H1 (cell line): ENCODE results near the gene ARHGAP24. TPM values are rescaled to one million over a fixed set of nuclear protein-coding genes. Genes with fewer than 3 reads are reported as not detected.

Experiments used
- CTCF ChIA-PET: fragments of 300-600 bp; sonication (Branson Sonifier 250); formaldehyde crosslinking; loops from one replicate; lab custom pipeline; 2021; ENCODE audit not compliant: partially characterized antibody; lab: Charles Lee
- POLR2A ChIA-PET: fragments of 300-600 bp; sonication (Branson Sonifier 250); formaldehyde crosslinking; loops from one replicate; lab custom pipeline; 2021; ENCODE audit warnings: inconsistent platforms; ENCODE audit not compliant: partially characterized antibody; lab: Charles Lee
- DNase-seq, 2 experiments: peaks; one replicate each; pipeline versions ENCODE4 v3.0.0 to v3.0.0-alpha.2; 2010 to 2022; ENCODE audit warnings: low spot score in 2 of 2, low read depth in 1 of 2, mixed read lengths in 1 of 2
- FAIRE-seq: peaks from 2 replicates; lab custom pipeline; 2011; peaks lifted over from hg19 to GRCh38; lab: Jason Lieb, UNC
- H2AFZ ChIP-seq: 2 replicates; pipeline ENCODE4 v1.8.1; 2012; ENCODE audit warnings: low read length, inconsistent platforms
- H2AK5ac ChIP-seq: 2 replicates; pipeline ENCODE4 v1.6.1; 2013; ENCODE audit warnings: low read depth, low read length
- H2BK120ac ChIP-seq: replicated peaks from 2 replicates; pipeline ENCODE3; 2013; ENCODE audit warnings: low read depth, low read length, inconsistent platforms
- H2BK12ac ChIP-seq: 2 replicates; pipeline ENCODE4 v1.6.1; 2013; ENCODE audit warnings: low read depth, low read length
- H2BK15ac ChIP-seq: 2 replicates; pipeline ENCODE4 v1.6.1; 2013; ENCODE audit warnings: low read length
- H2BK20ac ChIP-seq: 2 replicates; pipeline ENCODE4 v1.6.1; 2013; ENCODE audit warnings: low read length
- H2BK5ac ChIP-seq: 2 replicates; pipeline ENCODE4 v1.6.1; 2013; ENCODE audit warnings: low read depth, low read length
- H3K14ac ChIP-seq: 2 replicates; pipeline ENCODE4 v1.6.1; 2013; ENCODE audit warnings: inconsistent platforms; ENCODE audit not compliant: insufficient read length
- H3K18ac ChIP-seq: 2 replicates; pipeline ENCODE4 v1.6.1; 2013; ENCODE audit warnings: low read length; ENCODE audit errors: extremely low read depth
- H3K23ac ChIP-seq: 2 replicates; pipeline ENCODE4 v1.6.1; 2013; ENCODE audit warnings: inconsistent platforms; ENCODE audit not compliant: insufficient read length
- H3K23me2 ChIP-seq: 2 replicates; pipeline ENCODE4 v1.6.1; 2013; ENCODE audit warnings: low read depth, low read length
- H3K27ac ChIP-seq: 2 replicates; pipeline ENCODE4 v1.6.1; 2011; ENCODE audit warnings: low read depth, low read length, inconsistent platforms
- H3K27me3 ChIP-seq, 4 experiments: replicated peaks in 1 of 4; 1 replicate in 1 of 4; 2 replicates in 3 of 4; pipeline versions ENCODE4 v1.6.1 to v1.8.1; 2011 to 2013; ENCODE audit warnings: low read length in 3 of 4, mild to moderate bottlenecking in 3 of 4, inconsistent platforms in 2 of 4, mixed read lengths in 2 of 4, moderate library complexity in 1 of 4; ENCODE audit not compliant: control insufficient read depth in 3 of 4, insufficient read depth in 3 of 4; ENCODE audit errors: extremely low read depth in 1 of 4
- H3K36me3 ChIP-seq, 4 experiments: 2 replicates each; pipeline versions ENCODE4 v1.6.1 to v1.8.1; 2011 to 2013; ENCODE audit warnings: mild to moderate bottlenecking in 4 of 4, low read length in 3 of 4, moderate library complexity in 2 of 4, control low read depth in 1 of 4, inconsistent platforms in 1 of 4; ENCODE audit not compliant: insufficient read depth in 4 of 4, control insufficient read depth in 2 of 4
- H3K4ac ChIP-seq: replicated peaks from 2 replicates; pipeline ENCODE3; 2013; ENCODE audit warnings: low read length, low read depth, mixed read lengths, inconsistent platforms; ENCODE audit not compliant: insufficient read length
- H3K4me1 ChIP-seq, 4 experiments: replicated peaks in 1 of 4; 1 replicate in 1 of 4; 2 replicates in 3 of 4; pipeline versions ENCODE4 v1.6.1 to v1.8.1; 2011 to 2013; ENCODE audit warnings: low read length in 3 of 4, inconsistent platforms in 2 of 4, mixed read lengths in 1 of 4; ENCODE audit not compliant: insufficient read depth in 4 of 4, control insufficient read depth in 3 of 4
- H3K4me2 ChIP-seq, 2 experiments: 2 replicates each; pipeline versions ENCODE4 v1.6.1 to v1.8.1; 2011 to 2013; ENCODE audit warnings: low read depth in 2 of 2, low read length in 2 of 2, control low read depth in 1 of 2, inconsistent platforms in 1 of 2, mild to moderate bottlenecking in 1 of 2; ENCODE audit not compliant: insufficient read depth in 1 of 2
- H3K4me3 ChIP-seq, 4 experiments: fragments of 200-600, 300-600 bp in 1 of 4; sonication (generic), shearing (Covaris generic), sonication (Bioruptor Twin) in 1 of 4; 2 replicates each; pipeline versions ENCODE4 v1.5.1 to v1.8.1; 2011 to 2016; ENCODE audit warnings: low read length in 4 of 4, low read depth in 3 of 4, control low read depth in 2 of 4, inconsistent platforms in 2 of 4, mild to moderate bottlenecking in 2 of 4, mixed read lengths in 1 of 4, moderate library complexity in 1 of 4; ENCODE audit not compliant: insufficient read depth in 2 of 4; ENCODE audit errors: extremely low read depth in 1 of 4
- H3K56ac ChIP-seq: replicated peaks from 2 replicates; pipeline ENCODE3; 2013; ENCODE audit warnings: low read depth, mild to moderate bottlenecking, mixed read lengths, low read length, inconsistent platforms; ENCODE audit not compliant: insufficient read length
- H3K79me1 ChIP-seq: 2 replicates; pipeline ENCODE4 v1.6.1; 2013; ENCODE audit warnings: low read depth, low read length, control low read depth
- H3K79me2 ChIP-seq, 2 experiments: 2 replicates each; pipeline versions ENCODE4 v1.6.1 to v1.8.1; 2012 to 2013; ENCODE audit warnings: low read length in 2 of 2, mild to moderate bottlenecking in 2 of 2, inconsistent platforms in 1 of 2; ENCODE audit not compliant: insufficient read depth in 2 of 2, control insufficient read depth in 1 of 2
- H3K9ac ChIP-seq, 4 experiments: replicated peaks in 1 of 4; 1 replicate in 1 of 4; 2 replicates in 3 of 4; pipeline versions ENCODE4 v1.6.1 to v1.8.1; 2011 to 2013; ENCODE audit warnings: low read depth in 3 of 4, low read length in 3 of 4, control low read depth in 2 of 4, mild to moderate bottlenecking in 2 of 4, moderate library complexity in 2 of 4, inconsistent platforms in 1 of 4; ENCODE audit errors: extremely low read depth in 1 of 4
- H3K9me3 ChIP-seq, 2 experiments: 2 replicates each; pipeline versions ENCODE4 v1.6.1 to v1.8.1; 2012 to 2013; ENCODE audit warnings: mild to moderate bottlenecking in 2 of 2, moderate library complexity in 2 of 2, control low read depth in 1 of 2, inconsistent platforms in 1 of 2, low read depth in 1 of 2, low read length in 1 of 2, mixed read lengths in 1 of 2; ENCODE audit not compliant: insufficient read depth in 2 of 2
- H4K20me1 ChIP-seq, 2 experiments: replicated peaks in 1 of 2; 2 replicates each; pipeline versions ENCODE3 to v1.8.1; 2011 to 2013; ENCODE audit warnings: inconsistent platforms in 2 of 2, low read length in 2 of 2, mild to moderate bottlenecking in 1 of 2; ENCODE audit not compliant: insufficient read depth in 2 of 2, control insufficient read depth in 1 of 2
- H4K5ac ChIP-seq: 2 replicates; pipeline ENCODE4 v1.6.1; 2013; ENCODE audit warnings: low read length, low read depth, mixed read lengths, inconsistent platforms; ENCODE audit not compliant: insufficient read length
- H4K8ac ChIP-seq: 2 replicates; pipeline ENCODE4 v1.8.0; 2013; ENCODE audit warnings: mild to moderate bottlenecking, moderate library complexity, low read length, inconsistent platforms; ENCODE audit not compliant: insufficient read depth; ENCODE audit errors: extremely low read depth
- H4K91ac ChIP-seq: replicated peaks from 2 replicates; pipeline ENCODE3; 2013; ENCODE audit warnings: low read length, mixed read lengths, inconsistent platforms; ENCODE audit not compliant: insufficient read length
- BRCA1 ChIP-seq: IDR thresholded peaks from 2 replicates; pipeline ENCODE4 v1.6.1; 2012; ENCODE audit warnings: low read depth, low read length, improper control_type of control experiment
- CBX8 ChIP-seq: fragments of 300-800, 300-1000 bp; sonication (generic); IDR thresholded peaks from 2 replicates; pipeline ENCODE4 v1.7.1; 2016; ENCODE audit warnings: low read depth, low read length, borderline replicate concordance
- KDM1A ChIP-seq: fragments of 200-600, 300-600 bp; sonication (generic); IDR thresholded peaks from 2 replicates; pipeline ENCODE4 v1.7.1; 2016; ENCODE audit warnings: mild to moderate bottlenecking, low read length, borderline replicate concordance
- POLR2A ChIP-seq, 2 experiments: IDR thresholded peaks; 1 replicate in 1 of 2; 2 replicates in 1 of 2; pipeline ENCODE4 v1.6.1; 2011; ENCODE audit warnings: low read depth in 2 of 2, low read length in 2 of 2, mild to moderate bottlenecking in 2 of 2; ENCODE audit errors: control extremely low read depth in 1 of 2
- POLR2AphosphoS5 ChIP-seq: IDR thresholded peaks from 2 replicates; pipeline ENCODE4 v1.6.1; 2011; ENCODE audit warnings: low read depth, low read length
- SP2 ChIP-seq: IDR thresholded peaks from 2 replicates; pipeline ENCODE4 v1.6.1; 2012; ENCODE audit warnings: mild to moderate bottlenecking, low read length, inconsistent platforms
- TBP ChIP-seq: IDR thresholded peaks from 2 replicates; pipeline ENCODE4 v1.6.1; 2011; ENCODE audit warnings: low read depth, low read length, improper control_type of control experiment
- TCF12 ChIP-seq: IDR thresholded peaks from 2 replicates; pipeline ENCODE4 v1.6.1; 2011; ENCODE audit warnings: low read depth, mild to moderate bottlenecking, low read length
- YY1 ChIP-seq: IDR thresholded peaks from 2 replicates; pipeline ENCODE4 v1.6.1; 2011; ENCODE audit warnings: low read depth, mild to moderate bottlenecking, low read length
- ZNF274 ChIP-seq: IDR thresholded peaks from 2 replicates; pipeline ENCODE4 v1.7.0; 2012; ENCODE audit warnings: low read length, borderline replicate concordance; ENCODE audit errors: extremely low read depth
- WGBS, 2 experiments: shearing (Covaris generic) in 1 of 2; methylation state at CpG; one replicate each; pipeline versions ENCODE4 v1.1.6 to v1.1.7; 2013 to 2015; ENCODE audit warnings: low lambda C conversion rate in 2 of 2, mixed read lengths in 2 of 2, inconsistent platforms in 1 of 2, low coverage in 1 of 2, missing lambda C conversion rate in 1 of 2; ENCODE audit not compliant: insufficient replicate concordance in 2 of 2, insufficient coverage in 1 of 2, insufficient read length in 1 of 2; ENCODE audit errors: extremely low coverage in 1 of 2, missing lambda C conversion rate in 1 of 2; 5-methylcytosine and 5-hydroxymethylcytosine counted together
- polyA plus RNA-seq, 7 experiments: library from polyadenylated mRNA; depleted of rRNA in 3 of 7; stranded (reverse) in 5 of 7; unstranded in 2 of 7; fragments of >200 nt in 5 of 7; fragments of 200-250 nt in 2 of 7; gene quantifications; 1 replicate in 5 of 7; 2 replicates in 1 of 7; 4 replicates in 1 of 7; pipeline versions ENCODE4 v1.2.1 to v1.2.3, GENCODE V29; 2011 to 2013; ENCODE audit warnings: missing spikeins in 2 of 7, mixed read lengths in 2 of 7
- total RNA-seq: library from RNA; stranded (reverse); fragmentation: NEBNext Ultra II Directional; extraction: Animal tissue kit (Norgen Biotek cat#: 25700); gene quantifications from 2 replicates; pipeline ENCODE4 v1.2.1, GENCODE V29; 2021
- TF ChIP-seq, protein P1 (sequence below), 3 experiments: IDR thresholded peaks; 1 replicate in 2 of 3; 2 replicates in 1 of 3; pipeline versions ENCODE4 v1.5.1 to v1.6.1; 2011; ENCODE audit warnings: low read length in 3 of 3, mild to moderate bottlenecking in 3 of 3, inconsistent platforms in 2 of 3, low read depth in 1 of 3, moderate library complexity in 1 of 3; ENCODE audit not compliant: insufficient read depth in 1 of 3; ENCODE audit errors: control extremely low read depth in 1 of 3
- TF ChIP-seq, protein P2 (sequence below): IDR thresholded peaks from 2 replicates; pipeline ENCODE4 v1.6.1; 2012; ENCODE audit warnings: inconsistent platforms

Gene ARHGAP24
- total and polyA plus RNA-seq, 2 of the 8 experiments (the other 6 are each of a cell fraction or from before 2014, with no cell fraction given), result 0.08 to 0.50 TPM

DNA sequence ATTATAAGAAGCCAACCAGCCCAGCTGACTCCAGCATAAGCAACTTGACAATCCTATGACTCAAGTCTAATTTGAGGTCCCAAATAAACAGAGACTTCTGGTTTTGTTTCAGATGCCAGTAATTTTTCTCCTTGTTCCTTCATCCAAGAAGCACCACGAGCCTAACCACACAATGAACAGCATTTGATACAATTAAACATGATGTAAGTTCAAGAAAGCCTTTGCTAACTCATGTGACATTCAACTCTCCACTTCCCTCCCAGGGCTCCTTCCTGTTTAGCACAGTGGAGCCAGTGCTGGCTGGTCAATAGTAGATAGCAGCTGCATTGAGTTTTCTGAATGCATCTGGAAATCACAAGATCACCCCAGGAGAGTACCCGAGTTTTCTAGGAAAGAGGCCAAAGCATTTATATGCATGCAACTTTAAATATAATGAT lies 206.3 kb downstream of the ARHGAP24 start:
- Histone ChIP-seq H2BK120ac (no peak overlapping the region), H3K4me3 (no peak overlapping the region), H4K91ac (no peak overlapping the region), H3K79me1 (no peaks in the 10 kb centered on the region), H3K23me2 (no peaks in the 10 kb centered on the region), H3K9me3 (no peaks in the 10 kb centered on the region), H3K4ac (no peak overlapping the region), H3K4me1 (no peaks in the 10 kb centered on the region; a peak in 1 of 7 replicates), H3K56ac (no peak overlapping the region), H4K20me1 (no peaks in the 10 kb centered on the region), H2AFZ (peak overlapping the region; percentile 83; the same call in 1 of the 2 replicates), H2BK5ac (no peak overlapping the region), H3K23ac (no peak overlapping the region), H3K14ac (no peak overlapping the region), H2AK5ac (no peak overlapping the region), H3K36me3 (no peaks in the 10 kb centered on the region), H3K27ac (no peak overlapping the region), H4K8ac (no peak overlapping the region), H4K5ac (no peak overlapping the region), H3K18ac (no peak overlapping the region), H3K27me3 (no peaks in the 10 kb centered on the region), H2BK15ac (no peak overlapping the region), H3K9ac (no peak overlapping the region), H2BK20ac (no peak overlapping the region), H3K79me2 (no peaks in the 10 kb centered on the region), H3K4me2 (no peak overlapping the region), H2BK12ac (no peak overlapping the region)
- FAIRE-seq (no peak), DNase-seq (no peak)
- ChIA-PET POLR2A (no interaction called here), CTCF (interaction anchor here (0.8 kb wide), 1 partner anchor 17 kb away, joined by 3 read pairs; no protein-coding TSS in a partner anchor)
- WGBS, 2 experiments, result 65% methylated on average over 2 of the region's 2 CpGs; no CpG with 5 or more reads in 1 of the 2 experiments
- no peak for TF ChIP-seq POLR2AphosphoS5
- TF ChIP-seq SP2, result no peak
- TF ChIP-seq ZNF274, result no peak
- TF ChIP-seq, protein P1, sequence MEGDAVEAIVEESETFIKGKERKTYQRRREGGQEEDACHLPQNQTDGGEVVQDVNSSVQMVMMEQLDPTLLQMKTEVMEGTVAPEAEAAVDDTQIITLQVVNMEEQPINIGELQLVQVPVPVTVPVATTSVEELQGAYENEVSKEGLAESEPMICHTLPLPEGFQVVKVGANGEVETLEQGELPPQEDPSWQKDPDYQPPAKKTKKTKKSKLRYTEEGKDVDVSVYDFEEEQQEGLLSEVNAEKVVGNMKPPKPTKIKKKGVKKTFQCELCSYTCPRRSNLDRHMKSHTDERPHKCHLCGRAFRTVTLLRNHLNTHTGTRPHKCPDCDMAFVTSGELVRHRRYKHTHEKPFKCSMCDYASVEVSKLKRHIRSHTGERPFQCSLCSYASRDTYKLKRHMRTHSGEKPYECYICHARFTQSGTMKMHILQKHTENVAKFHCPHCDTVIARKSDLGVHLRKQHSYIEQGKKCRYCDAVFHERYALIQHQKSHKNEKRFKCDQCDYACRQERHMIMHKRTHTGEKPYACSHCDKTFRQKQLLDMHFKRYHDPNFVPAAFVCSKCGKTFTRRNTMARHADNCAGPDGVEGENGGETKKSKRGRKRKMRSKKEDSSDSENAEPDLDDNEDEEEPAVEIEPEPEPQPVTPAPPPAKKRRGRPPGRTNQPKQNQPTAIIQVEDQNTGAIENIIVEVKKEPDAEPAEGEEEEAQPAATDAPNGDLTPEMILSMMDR (IDR thresholded peaks at IDR 0.05; ENCODE audit: control extremely low read depth in 1 of 3, insufficient read depth in 1 of 3, low read depth in 1 of 3, low read length in 3 of 3), result no peak
- TF ChIP-seq KDM1A, result no peak
- no peak for TF ChIP-seq POLR2A (IDR thresholded peaks at IDR 0.05; ENCODE audit: control extremely low read depth in 1 of 2, low read depth in 2 of 2, low read length in 2 of 2)
- TF ChIP-seq, protein P2, sequence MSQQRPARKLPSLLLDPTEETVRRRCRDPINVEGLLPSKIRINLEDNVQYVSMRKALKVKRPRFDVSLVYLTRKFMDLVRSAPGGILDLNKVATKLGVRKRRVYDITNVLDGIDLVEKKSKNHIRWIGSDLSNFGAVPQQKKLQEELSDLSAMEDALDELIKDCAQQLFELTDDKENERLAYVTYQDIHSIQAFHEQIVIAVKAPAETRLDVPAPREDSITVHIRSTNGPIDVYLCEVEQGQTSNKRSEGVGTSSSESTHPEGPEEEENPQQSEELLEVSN, result no peak
- TF ChIP-seq CBX8, result no peak
- TF ChIP-seq YY1, result no peak
- no peak for TF ChIP-seq TBP
- TF ChIP-seq BRCA1, result no peak
- no peak for TF ChIP-seq TCF12
